Large intestine (tissue), 3 donors: Measurements from ENCODE around the gene STX8. TPM values are rescaled to one million over a fixed set of nuclear protein-coding genes. Genes with fewer than 3 reads are reported as not detected.

Source experiments
- DNase-seq, 2 donors: peaks; one replicate each; pipeline versions ENCODE4 v3.0.0 to v3.0.0-alpha.2; 2013
- H3K27ac ChIP-seq: one replicate; pipeline ENCODE4 v1.5.1; 2013; ENCODE audit warnings: low read length
- H3K27me3 ChIP-seq: 2 replicates; pipeline ENCODE4 v1.6.1; 2013; ENCODE audit warnings: low read length; ENCODE audit not compliant: control insufficient read depth, insufficient read depth
- H3K36me3 ChIP-seq: 2 replicates; pipeline ENCODE4 v1.6.1; 2013; ENCODE audit warnings: low read length; ENCODE audit not compliant: control insufficient read depth, insufficient read depth
- H3K4me1 ChIP-seq: one replicate; pipeline ENCODE4 v1.6.1; 2013; ENCODE audit warnings: low read length; ENCODE audit not compliant: control insufficient read depth, insufficient read depth
- H3K4me3 ChIP-seq: one replicate; pipeline ENCODE4 v1.5.1; 2013; ENCODE audit warnings: low read length
- H3K9me3 ChIP-seq: one replicate; pipeline ENCODE4 v1.6.1; 2013; ENCODE audit warnings: mild to moderate bottlenecking, low read depth, low read length, moderate library complexity; ENCODE audit not compliant: control insufficient read depth
- WGBS: methylation state at CpG from one replicate; pipeline ENCODE4 v1.1.5; 2013; ENCODE audit warnings: low lambda C conversion rate; ENCODE audit not compliant: insufficient coverage; 5-methylcytosine and 5-hydroxymethylcytosine counted together
- polyA plus RNA-seq: library from polyadenylated mRNA; unstranded; fragments of 120-200 nt; gene quantifications from one replicate; pipeline ENCODE4 v1.2.1, GENCODE V29; 2013

The STX8 gene
- polyA plus RNA-seq, 1 donor = 53.6 TPM

DNA sequence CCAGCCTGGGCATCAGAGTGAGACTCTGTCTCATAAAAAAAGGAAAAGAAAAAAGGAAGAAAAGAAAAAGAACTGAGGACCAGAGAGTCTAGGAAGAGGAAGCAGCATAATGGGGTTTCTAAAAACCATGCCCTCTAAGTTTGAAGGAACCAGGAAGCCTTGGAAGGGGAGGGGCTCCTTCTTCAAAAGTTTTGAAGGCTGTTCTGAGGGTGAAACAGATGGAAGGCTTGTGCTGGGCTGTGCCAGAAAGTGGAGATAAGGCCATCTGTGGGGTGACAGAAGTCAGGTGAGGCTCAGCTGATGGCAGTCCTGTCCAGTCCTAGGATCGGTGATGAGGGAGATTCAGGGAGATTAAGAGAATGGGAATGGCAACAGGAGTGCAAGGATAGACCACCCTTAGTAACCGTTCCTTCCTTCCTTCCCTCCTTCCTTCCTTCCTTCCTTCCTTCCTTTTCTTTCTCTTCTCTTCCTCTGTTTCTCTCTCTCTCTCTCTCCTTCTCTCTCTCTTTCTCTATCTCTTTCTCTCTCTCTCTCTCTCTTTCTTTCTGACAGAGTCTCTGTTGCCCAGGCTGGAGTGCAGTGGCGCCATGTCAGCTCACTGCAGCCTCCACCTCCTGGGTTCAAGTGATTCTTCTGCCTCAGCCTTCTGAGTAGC, 371.7 kb downstream of the STX8 start:
- Histone ChIP-seq H3K4me3 (no peak overlapping the region), H3K36me3 (no peaks in the 10 kb centered on the region), H3K4me1 (peaks cover 22% of the 10 kb centered on the region), H3K9me3 (no peaks in the 10 kb centered on the region), H3K27me3 (no peaks in the 10 kb centered on the region), H3K27ac (no peak overlapping the region)
- WGBS = 50% methylated on average over 2 of the region's 3 CpGs
- no peak for DNase-seq

DNA sequence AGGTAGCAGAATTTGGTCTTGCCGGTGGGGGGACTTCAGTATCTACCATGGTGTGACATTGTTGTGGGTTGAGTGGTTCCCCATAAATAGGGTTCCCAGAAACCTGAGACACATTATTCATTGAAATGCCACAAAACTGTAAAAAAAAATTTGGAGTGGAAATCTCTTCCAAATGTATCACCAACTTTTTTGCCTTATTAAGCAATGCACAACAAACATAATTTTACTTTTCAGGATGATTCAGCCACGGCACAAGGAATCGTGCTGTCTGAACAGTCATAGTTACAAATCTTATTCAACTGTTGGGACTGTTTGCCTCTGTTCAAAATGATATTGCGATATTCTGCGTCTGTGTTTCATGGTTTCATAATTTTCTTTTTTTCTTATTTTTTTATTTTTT, 373.1 kb downstream of the STX8 start:
- Histone ChIP-seq H3K36me3 (no peaks in the 10 kb centered on the region), H3K4me1 (peaks cover 21% of the 10 kb centered on the region), H3K27me3 (no peaks in the 10 kb centered on the region), H3K9me3 (no peaks in the 10 kb centered on the region), H3K27ac (no peak overlapping the region), H3K4me3 (no peak overlapping the region)
- no peak for DNase-seq
- 93% methylated on average over 3 of the region's 5 CpGs for WGBS

DNA sequence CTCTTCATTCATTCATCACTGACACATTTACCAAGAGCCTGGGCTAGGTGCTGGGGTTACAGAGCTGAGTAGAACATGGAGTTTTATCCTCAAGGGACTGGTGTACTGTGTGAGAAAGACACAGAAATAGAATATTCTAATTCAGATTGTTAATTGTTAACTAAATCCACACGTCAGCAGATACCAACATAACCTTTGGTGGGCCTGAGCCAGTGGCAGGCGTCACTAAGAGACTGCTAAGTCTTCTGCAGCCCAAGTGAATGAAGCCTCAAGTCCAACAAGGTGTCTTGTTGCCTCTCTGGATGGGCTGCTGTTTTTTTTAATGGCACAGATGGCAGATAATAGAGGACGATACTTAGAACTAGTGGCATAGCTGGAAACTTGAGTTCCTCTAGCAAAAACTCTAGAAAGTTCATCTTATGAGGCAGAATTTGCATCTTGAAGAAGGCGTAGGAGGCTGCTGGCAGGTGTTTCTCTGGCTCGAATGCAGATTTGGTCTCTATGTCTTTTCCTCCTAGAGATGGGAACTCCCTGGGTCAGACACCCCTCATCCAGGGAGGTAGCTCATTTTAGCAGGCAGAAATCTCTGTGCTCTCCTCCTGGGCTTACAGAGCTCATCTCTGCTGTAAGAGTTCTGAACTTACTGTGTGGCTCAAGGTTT, 374.8 kb downstream of the STX8 start:
- no CpG with 5 or more reads among the region's 5 CpGs for WGBS

More for the DNA sequence above, 374.8 kb downstream of the STX8 start:
- Histone ChIP-seq H3K4me3 (no peak overlapping the region), H3K36me3 (no peaks in the 10 kb centered on the region), H3K27ac (no peak overlapping the region), H3K4me1 (peaks cover 17% of the 10 kb centered on the region), H3K27me3 (no peaks in the 10 kb centered on the region), H3K9me3 (no peaks in the 10 kb centered on the region)
- no peak for DNase-seq

Other genes with a start within 250 kb of the STX8 start
- gene CFAP52, start 822 bp upstream of the STX8 start, polyA plus RNA-seq = 0.45 TPM
- 4.7 TPM for gene USP43, start 69.7 kb upstream of the STX8 start, polyA plus RNA-seq
- gene DHRS7C, start 215.8 kb upstream of the STX8 start, polyA plus RNA-seq = 0.24 TPM
- gene GSG1L2, start 246.3 kb upstream of the STX8 start, polyA plus RNA-seq = not detected